Measurements from ENCODE around the gene CUZD1. TPM values are rescaled to one million over a fixed set of nuclear protein-coding genes. Genes with fewer than 3 reads are reported as not detected.

Gene CUZD1
- total and polyA plus RNA-seq, 7 experiments from 2014 or later, result 0.34 to 5.2 (median 2.9) TPM

- Mint-ChIP-seq H3K9me3 (peaks cover 0 to 7% (median 0%) of the 10 kb centered on the region in 11 donors), H3K27ac (no peak overlapping the region), H3K4me1 (peaks cover 0 to 49% (median 7%) of the 10 kb centered on the region in 7 donors), H3K4me3 (no peak overlapping the region), H3K36me3 (peaks cover 19 to 85% (median 70%) of the 10 kb centered on the region in 5 donors), H3K27me3 (no peaks in the 10 kb centered on the region)
- CTCF ChIA-PET, result no interaction called here
- DNase-seq (no peak), ATAC-seq (no peak)
- intact Hi-C loops (cut with micrococcal nuclease), result no loop called here
- H3K9me3 ChIP-seq (ENCODE audit: control insufficient read depth in 2 of 3, low read length in 3 of 3), result no peaks in the 10 kb centered on the region
- no peak overlapping the region for H3K27ac ChIP-seq (ENCODE audit: low read depth, low read length)
- no peaks in the 10 kb centered on the region for H3K4me1 ChIP-seq (ENCODE audit: control insufficient read depth in 2 of 2, insufficient read depth in 2 of 2, low read length in 2 of 2)
- POLR2A ChIA-PET, result no interaction called here
- H3K4me3 ChIP-seq (ENCODE audit: low read length), result no peak overlapping the region
- H3K27me3 ChIP-seq (ENCODE audit: control insufficient read depth in 2 of 2, insufficient read depth in 2 of 2, low read length in 2 of 2), result no peaks in the 10 kb centered on the region
- peaks cover 3 to 61% (median 6%) of the 10 kb centered on the region in 3 experiments for H3K36me3 ChIP-seq (ENCODE audit: control insufficient read depth in 2 of 3, insufficient read depth in 3 of 3, low read length in 3 of 3)
Measured at GRCh38 chr10:122850705-122851640, 5.3 kb upstream of the CUZD1 start.

GRCh38 chr10:122849900-122850605 is 4.4 kb upstream of the CUZD1 start:
- peaks cover 18 to 83% (median 72%) of the 10 kb centered on the region in 5 donors for H3K36me3 Mint-ChIP-seq
- H3K9me3 Mint-ChIP-seq, result peaks cover 0 to 7% (median 0%) of the 10 kb centered on the region in 11 donors
- no peak overlapping the region for H3K4me3 Mint-ChIP-seq
- H3K27ac Mint-ChIP-seq, result no peak overlapping the region
- no peaks in the 10 kb centered on the region for H3K27me3 ChIP-seq (ENCODE audit: control insufficient read depth in 2 of 2, insufficient read depth in 2 of 2, low read length in 2 of 2)
- no peaks in the 10 kb centered on the region for H3K4me1 ChIP-seq (ENCODE audit: control insufficient read depth in 2 of 2, insufficient read depth in 2 of 2, low read length in 2 of 2)
- no peak overlapping the region for H3K27ac ChIP-seq (ENCODE audit: low read depth, low read length)
- no peaks in the 10 kb centered on the region for H3K9me3 ChIP-seq (ENCODE audit: control insufficient read depth in 2 of 3, low read length in 3 of 3)
- POLR2A ChIA-PET, result no interaction called here
- intact Hi-C loops (cut with micrococcal nuclease), result no loop called here
- peaks cover 0 to 40% (median 4%) of the 10 kb centered on the region in 7 donors for H3K4me1 Mint-ChIP-seq
- H3K36me3 ChIP-seq (ENCODE audit: control insufficient read depth in 2 of 3, insufficient read depth in 3 of 3, low read length in 3 of 3), result peaks cover 2 to 56% (median 6%) of the 10 kb centered on the region in 3 experiments
- H3K4me3 ChIP-seq (ENCODE audit: low read length), result no peak overlapping the region
- H3K27me3 Mint-ChIP-seq, result no peaks in the 10 kb centered on the region
- ATAC-seq (no peak), DNase-seq (no peak)
- CTCF ChIA-PET, result no interaction called here

- Mint-ChIP-seq H3K9me3 (peaks cover 0 to 10% (median 4%) of the 10 kb centered on the region in 11 donors), H3K4me3 (no peak overlapping the region), H3K27ac (no peak overlapping the region), H3K36me3 (peaks cover 18 to 79% (median 70%) of the 10 kb centered on the region in 5 donors), H3K4me1 (peaks cover 0 to 31% (median 0%) of the 10 kb centered on the region in 7 donors), H3K27me3 (no peaks in the 10 kb centered on the region)
- intact Hi-C loops (cut with micrococcal nuclease), result no loop called here
- CTCF ChIA-PET, result no interaction called here
- ATAC-seq (no peak), DNase-seq (no peak)
- H3K27me3 ChIP-seq (ENCODE audit: control insufficient read depth in 2 of 2, insufficient read depth in 2 of 2, low read length in 2 of 2), result no peaks in the 10 kb centered on the region
- no peaks in the 10 kb centered on the region for H3K9me3 ChIP-seq (ENCODE audit: control insufficient read depth in 2 of 3, low read length in 3 of 3)
- POLR2A ChIA-PET, result no interaction called here
- no peak overlapping the region for H3K27ac ChIP-seq (ENCODE audit: low read depth, low read length)
- peaks cover 0 to 49% (median 6%) of the 10 kb centered on the region in 3 experiments for H3K36me3 ChIP-seq (ENCODE audit: control insufficient read depth in 2 of 3, insufficient read depth in 3 of 3, low read length in 3 of 3)
- H3K4me1 ChIP-seq (ENCODE audit: control insufficient read depth in 2 of 2, insufficient read depth in 2 of 2, low read length in 2 of 2), result no peaks in the 10 kb centered on the region
- no peak overlapping the region for H3K4me3 ChIP-seq (ENCODE audit: low read length)
Measured at GRCh38 chr10:122849090-122849489, 3.4 kb upstream of the CUZD1 start.

GRCh38 chr10:122847782-122848604 is 2.3 kb upstream of the CUZD1 start:
- no peak for ATAC-seq
- H3K36me3 ChIP-seq (ENCODE audit: control insufficient read depth in 2 of 3, insufficient read depth in 3 of 3, low read length in 3 of 3), result peaks cover 0 to 40% (median 6%) of the 10 kb centered on the region in 3 experiments
- POLR2A ChIA-PET, result no interaction called here

GRCh38 chr10:122844146-122844545 is 1.5 kb downstream of the CUZD1 start:
- no peaks in the 10 kb centered on the region for H3K4me1 ChIP-seq (ENCODE audit: control insufficient read depth in 2 of 2, insufficient read depth in 2 of 2, low read length in 2 of 2)
- DNase-seq (no peak), ATAC-seq (no peak)
- H3K4me3 ChIP-seq (ENCODE audit: low read length), result no peak overlapping the region
- ChIA-PET CTCF (interaction anchor here (0.6 kb wide), 1 partner anchor 1100 kb away, joined by 5 read pairs; no protein-coding TSS in a partner anchor), POLR2A (no interaction called here)
- H3K27me3 ChIP-seq (ENCODE audit: control insufficient read depth in 2 of 2, insufficient read depth in 2 of 2, low read length in 2 of 2), result no peaks in the 10 kb centered on the region
- H3K9me3 ChIP-seq (ENCODE audit: control insufficient read depth in 2 of 3, low read length in 3 of 3), result no peaks in the 10 kb centered on the region
- H3K36me3 Mint-ChIP-seq, result peaks cover 12 to 63% (median 55%) of the 10 kb centered on the region in 5 donors
- intact Hi-C loops (cut with micrococcal nuclease), result no loop called here
- H3K27ac Mint-ChIP-seq, result no peak overlapping the region
- H3K9me3 Mint-ChIP-seq, result peaks cover 3 to 10% (median 5%) of the 10 kb centered on the region in 11 donors
- no peaks in the 10 kb centered on the region for H3K27me3 Mint-ChIP-seq
- peaks cover 0 to 21% (median 0%) of the 10 kb centered on the region in 3 experiments for H3K36me3 ChIP-seq (ENCODE audit: control insufficient read depth in 2 of 3, insufficient read depth in 3 of 3, low read length in 3 of 3)
- no peak overlapping the region for H3K27ac ChIP-seq (ENCODE audit: low read depth, low read length)
- H3K4me3 Mint-ChIP-seq, result no peak overlapping the region
- peaks cover 0 to 19% (median 0%) of the 10 kb centered on the region in 7 donors for H3K4me1 Mint-ChIP-seq

More at GRCh38 chr10:122847782-122848604, 2.3 kb upstream of the CUZD1 start:
- intact Hi-C loops (cut with micrococcal nuclease), result no loop called here
- Mint-ChIP-seq H3K4me1 (peaks cover 0 to 20% (median 0%) of the 10 kb centered on the region in 7 donors), H3K36me3 (peaks cover 18 to 71% (median 64%) of the 10 kb centered on the region in 5 donors), H3K9me3 (peaks cover 0 to 6% (median 3%) of the 10 kb centered on the region in 11 donors), H3K27me3 (no peaks in the 10 kb centered on the region), H3K27ac (peak overlapping the region in 3 of 9 donors; percentile 7 to 41 (median 9)), H3K4me3 (no peak overlapping the region)
- no peak for DNase-seq
- no peaks in the 10 kb centered on the region for H3K4me1 ChIP-seq (ENCODE audit: control insufficient read depth in 2 of 2, insufficient read depth in 2 of 2, low read length in 2 of 2)
- CTCF ChIA-PET, result no interaction called here
- no peak overlapping the region for H3K27ac ChIP-seq (ENCODE audit: low read depth, low read length)
- H3K27me3 ChIP-seq (ENCODE audit: control insufficient read depth in 2 of 2, insufficient read depth in 2 of 2, low read length in 2 of 2), result no peaks in the 10 kb centered on the region
- H3K9me3 ChIP-seq (ENCODE audit: control insufficient read depth in 2 of 3, low read length in 3 of 3), result no peaks in the 10 kb centered on the region
- no peak overlapping the region for H3K4me3 ChIP-seq (ENCODE audit: low read length)

GRCh38 chr10:122841569-122841968 is 4.1 kb downstream of the CUZD1 start:
- Mint-ChIP-seq H3K4me3 (no peak overlapping the region), H3K27ac (no peak overlapping the region)

More at GRCh38 chr10:122841569-122841968, 4.1 kb downstream of the CUZD1 start:
- intact Hi-C loops (cut with micrococcal nuclease), result no loop called here
- H3K27ac ChIP-seq (ENCODE audit: low read depth, low read length), result no peak overlapping the region
- Mint-ChIP-seq H3K9me3 (peaks cover 2 to 10% (median 5%) of the 10 kb centered on the region in 11 donors), H3K4me1 (peaks cover 0 to 11% (median 0%) of the 10 kb centered on the region in 7 donors), H3K27me3 (no peaks in the 10 kb centered on the region), H3K36me3 (peaks cover 23 to 74% (median 65%) of the 10 kb centered on the region in 5 donors)
- ATAC-seq (no peak), DNase-seq (no peak)
- H3K27me3 ChIP-seq (ENCODE audit: control insufficient read depth in 2 of 2, insufficient read depth in 2 of 2, low read length in 2 of 2), result no peaks in the 10 kb centered on the region
- ChIA-PET POLR2A (no interaction called here), CTCF (no interaction called here)
- H3K4me3 ChIP-seq (ENCODE audit: low read length), result no peak overlapping the region
- H3K9me3 ChIP-seq (ENCODE audit: control insufficient read depth in 2 of 3, low read length in 3 of 3), result no peaks in the 10 kb centered on the region
- no peaks in the 10 kb centered on the region for H3K4me1 ChIP-seq (ENCODE audit: control insufficient read depth in 2 of 2, insufficient read depth in 2 of 2, low read length in 2 of 2)
- peaks cover 0 to 25% (median 0%) of the 10 kb centered on the region in 3 experiments for H3K36me3 ChIP-seq (ENCODE audit: control insufficient read depth in 2 of 3, insufficient read depth in 3 of 3, low read length in 3 of 3)

All from naive thymus-derived CD4-positive, alpha-beta T cell (primary cell).